H1 (cell line): ENCODE measurements around the gene CLUH. TPM values are rescaled to one million over a fixed set of nuclear protein-coding genes. Genes with fewer than 3 reads are reported as not detected.

Experiments used
- microRNA counts: library from miRNA; unstranded; fragments of <30 nt; microRNA quantifications from one replicate; lab custom pipeline; 2015
- microRNA-seq, 2 experiments: library from miRNA; unstranded; fragments of <30 nt; microRNA quantifications; one replicate each; pipeline versions ENCODE4 to v1.2.0, GENCODE V29; 2016 to 2020; ENCODE audit warnings: borderline microRNAs expressed in 2 of 2, borderline number of aligned reads in 2 of 2, borderline replicate concordance in 1 of 2
- polyA plus RNA-seq, 7 experiments: library from polyadenylated mRNA; depleted of rRNA in 3 of 7; stranded (reverse) in 5 of 7; unstranded in 2 of 7; fragments of >200 nt in 5 of 7; fragments of 200-250 nt in 2 of 7; gene quantifications; 1 replicate in 5 of 7; 2 replicates in 1 of 7; 4 replicates in 1 of 7; pipeline versions ENCODE4 v1.2.1 to v1.2.3, GENCODE V29; 2011 to 2013; ENCODE audit warnings: missing spikeins in 2 of 7, mixed read lengths in 2 of 7
- small RNA-seq: library from polyadenylated mRNA; stranded (forward); fragments of <200 nt; extraction: miRNeasy Mini kit (QIAGEN cat#:217004); gene quantifications from one replicate; pipeline ENCODE3, GENCODE V24; 2013; ENCODE audit not compliant: insufficient read depth
- total RNA-seq: library from RNA; stranded (reverse); fragmentation: NEBNext Ultra II Directional; extraction: Animal tissue kit (Norgen Biotek cat#: 25700); gene quantifications from 2 replicates; pipeline ENCODE4 v1.2.1, GENCODE V29; 2021

Gene CLUH
- total and polyA plus RNA-seq, 2 of the 8 experiments (the other 6 are each of a cell fraction or from before 2014, with no cell fraction given), result 33.6 to 98.6 TPM

MicroRNAs within 50 kb of the gene (microRNA counts, 767-probe panel; counts per million panel counts)
- microRNA hsa-miR-1253 (lab: Ali Mortazavi, UCI), result 879 counts per million, percentile 95 among the panel's probes with 10 or more counts

Small RNAs within 50 kb of the gene (microRNA-seq; reads per million reads assigned to microRNA genes)
- gene MIR1253 (0.20 to 1.1 reads per million in 2 experiments), gene MIR6776 (0 reads per million in 2 experiments)

Small RNAs within 50 kb of the gene (small RNA-seq; reads per million reads assigned to genes)
- gene MIR1253, result not detected
- not detected for gene MIR6776
- not detected for gene RN7SL608P
- gene hsa-mir-1253, result not detected

Other genes with a start within 250 kb of the CLUH start
- 58.1 and 59.4 TPM in 2 replicates for gene METTL16, start 199.9 kb downstream of the CLUH start, total RNA-seq
- 22.1 and 22.8 TPM in 2 replicates for gene METTL16, start 199.9 kb downstream of the CLUH start, polyA plus RNA-seq (2011; rRNA removed)
- gene PAFAH1B1, start 118.1 kb downstream of the CLUH start, total RNA-seq, result 137 and 152 TPM in 2 replicates
- gene PAFAH1B1, start 118.1 kb downstream of the CLUH start, polyA plus RNA-seq (2011; rRNA removed), result 29.6 and 42.0 TPM in 2 replicates
- 11.9 and 12.1 TPM in 2 replicates for gene CCDC92B, start 37.9 kb upstream of the CLUH start, total RNA-seq
- 5.5 and 9.0 TPM in 2 replicates for gene CCDC92B, start 37.9 kb upstream of the CLUH start, polyA plus RNA-seq (2011; rRNA removed)
- 63.4 and 63.8 TPM in 2 replicates for gene RAP1GAP2, start 84.7 kb upstream of the CLUH start, total RNA-seq
- gene RAP1GAP2, start 84.7 kb upstream of the CLUH start, polyA plus RNA-seq (2011; rRNA removed), result 24.0 and 28.9 TPM in 2 replicates